BE2C (cell line): ENCODE data around the gene ALDOA.

Source experiments
- DNase-seq: peaks from one replicate; pipeline ENCODE4 v3.0.0-alpha.2; 2020
- H3K27me3 ChIP-seq: fragments of 250-450 bp; sonication (Bioruptor Pico); 2 replicates; pipeline ENCODE4 v1.5.1; 2020; ENCODE audit warnings: mild to moderate bottlenecking
- H3K36me3 ChIP-seq: fragments of 250-450 bp; sonication (Bioruptor Pico); 2 replicates; pipeline ENCODE4 v1.5.1; 2020; ENCODE audit warnings: mild to moderate bottlenecking
- H3K4me1 ChIP-seq: fragments of 250-450 bp; sonication (Bioruptor Pico); 2 replicates; pipeline ENCODE4 v1.5.1; 2020
- H3K4me3 ChIP-seq: 2 replicates; pipeline ENCODE4 v1.5.1; 2011; ENCODE audit warnings: low read depth, low read length
- H3K9me3 ChIP-seq: fragments of 250-450 bp; sonication (Bioruptor Pico); 2 replicates; pipeline ENCODE4 v1.5.1; 2020
- TF ChIP-seq, protein P1 (sequence below): IDR thresholded peaks from 2 replicates; pipeline ENCODE4 v1.5.1; 2012; ENCODE audit warnings: mild to moderate bottlenecking, low read depth, low read length

The ALDOA gene

DNA sequence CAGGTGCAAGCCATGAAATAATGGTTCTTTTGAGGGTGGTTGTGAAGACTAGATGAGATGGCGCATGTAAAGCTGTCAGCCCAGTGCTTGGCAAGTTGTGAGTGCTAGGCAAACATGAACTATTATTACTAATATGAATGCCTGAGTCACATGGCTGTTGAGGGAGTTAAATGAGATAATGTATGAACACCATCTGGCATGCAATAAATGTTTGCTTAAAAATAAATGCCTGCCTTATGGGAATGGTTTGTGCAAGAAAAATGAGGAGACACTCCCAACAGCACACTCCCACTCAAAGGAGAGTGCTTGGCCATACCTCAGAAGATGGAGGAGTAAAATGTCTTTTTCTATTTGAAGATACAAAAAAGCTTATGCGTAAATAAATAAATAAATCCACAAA is 53.9 kb downstream of the ALDOA start:
- DNase-seq: no peak
- Histone ChIP-seq H3K36me3 (peaks cover 7% of the 10 kb centered on the region; the same call in 1 of the 2 replicates), H3K4me3 (no peak overlapping the region), H3K27me3 (no peaks in the 10 kb centered on the region), H3K9me3 (no peaks in the 10 kb centered on the region), H3K4me1 (peaks cover 3% of the 10 kb centered on the region; the same call in 1 of the 2 replicates)
- TF ChIP-seq, protein P1, sequence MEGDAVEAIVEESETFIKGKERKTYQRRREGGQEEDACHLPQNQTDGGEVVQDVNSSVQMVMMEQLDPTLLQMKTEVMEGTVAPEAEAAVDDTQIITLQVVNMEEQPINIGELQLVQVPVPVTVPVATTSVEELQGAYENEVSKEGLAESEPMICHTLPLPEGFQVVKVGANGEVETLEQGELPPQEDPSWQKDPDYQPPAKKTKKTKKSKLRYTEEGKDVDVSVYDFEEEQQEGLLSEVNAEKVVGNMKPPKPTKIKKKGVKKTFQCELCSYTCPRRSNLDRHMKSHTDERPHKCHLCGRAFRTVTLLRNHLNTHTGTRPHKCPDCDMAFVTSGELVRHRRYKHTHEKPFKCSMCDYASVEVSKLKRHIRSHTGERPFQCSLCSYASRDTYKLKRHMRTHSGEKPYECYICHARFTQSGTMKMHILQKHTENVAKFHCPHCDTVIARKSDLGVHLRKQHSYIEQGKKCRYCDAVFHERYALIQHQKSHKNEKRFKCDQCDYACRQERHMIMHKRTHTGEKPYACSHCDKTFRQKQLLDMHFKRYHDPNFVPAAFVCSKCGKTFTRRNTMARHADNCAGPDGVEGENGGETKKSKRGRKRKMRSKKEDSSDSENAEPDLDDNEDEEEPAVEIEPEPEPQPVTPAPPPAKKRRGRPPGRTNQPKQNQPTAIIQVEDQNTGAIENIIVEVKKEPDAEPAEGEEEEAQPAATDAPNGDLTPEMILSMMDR: no peak
